Measurements from ENCODE around the gene CAMSAP1. TPM values are rescaled to one million over a fixed set of nuclear protein-coding genes. Genes with fewer than 3 reads are reported as not detected.

The CAMSAP1 gene
- total and polyA plus RNA-seq, 2 donors (not counting 1 experiment from before 2014, with no cell fraction given), result 5.0 to 18.8 TPM

DNA sequence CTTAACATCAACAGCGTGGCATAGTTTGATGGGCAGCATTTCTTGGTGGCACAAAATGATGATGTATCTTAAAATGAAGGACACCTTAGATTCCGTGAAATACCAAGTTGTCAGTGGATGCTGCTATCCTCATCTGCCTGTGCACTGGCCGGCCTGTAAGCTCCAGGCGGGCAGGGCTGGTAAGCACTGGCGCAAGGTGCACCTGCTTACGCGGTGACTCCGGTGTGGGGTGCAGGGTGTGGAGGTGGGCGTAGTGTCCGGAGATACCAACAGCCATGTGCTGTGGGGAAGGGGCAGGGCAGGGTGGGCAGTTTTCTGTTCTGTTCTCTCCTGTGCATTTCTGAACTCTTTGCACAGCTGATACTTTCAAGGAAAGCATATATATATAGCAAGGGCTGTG lies 103.9 kb downstream of the CAMSAP1 start:
- Histone ChIP-seq H3K79me2 (ENCODE audit: control insufficient read depth, insufficient read depth, low read length) (no peaks in the 10 kb centered on the region), H4K20me1 (ENCODE audit: control insufficient read depth, extremely low read depth, insufficient read depth, low read length) (no peaks in the 10 kb centered on the region), H2AFZ (ENCODE audit: low read length) (no peak overlapping the region), H3K4me1 (ENCODE audit: control insufficient read depth, extremely low read depth, insufficient read depth, low read length) (peaks cover 2% of the 10 kb centered on the region), H3K4me2 (ENCODE audit: extremely low read depth, insufficient read depth, low read length) (no peak overlapping the region), H3K4me3 (replicated peaks in 1 of 4; ENCODE audit: control extremely low read depth in 1 of 4, insufficient read depth in 1 of 4, low read depth in 3 of 4, low read length in 4 of 4) (no peak overlapping the region), H3K36me3 (ENCODE audit: control insufficient read depth, insufficient read depth, low read length) (no peaks in the 10 kb centered on the region), H3K27me3 (ENCODE audit: control insufficient read depth, insufficient read depth, low read length) (no peaks in the 10 kb centered on the region), H3K9ac (ENCODE audit: insufficient read depth, low read length) (no peak overlapping the region), H3K27ac (ENCODE audit: insufficient read depth, low read length) (no peak overlapping the region), H3K9me3 (ENCODE audit: control insufficient read depth, insufficient read depth, low read depth, low read length) (no peaks in the 10 kb centered on the region)
- DNase-seq (ENCODE audit: low read depth in 2 of 2), result no peak
- TF ChIP-seq, protein P1, sequence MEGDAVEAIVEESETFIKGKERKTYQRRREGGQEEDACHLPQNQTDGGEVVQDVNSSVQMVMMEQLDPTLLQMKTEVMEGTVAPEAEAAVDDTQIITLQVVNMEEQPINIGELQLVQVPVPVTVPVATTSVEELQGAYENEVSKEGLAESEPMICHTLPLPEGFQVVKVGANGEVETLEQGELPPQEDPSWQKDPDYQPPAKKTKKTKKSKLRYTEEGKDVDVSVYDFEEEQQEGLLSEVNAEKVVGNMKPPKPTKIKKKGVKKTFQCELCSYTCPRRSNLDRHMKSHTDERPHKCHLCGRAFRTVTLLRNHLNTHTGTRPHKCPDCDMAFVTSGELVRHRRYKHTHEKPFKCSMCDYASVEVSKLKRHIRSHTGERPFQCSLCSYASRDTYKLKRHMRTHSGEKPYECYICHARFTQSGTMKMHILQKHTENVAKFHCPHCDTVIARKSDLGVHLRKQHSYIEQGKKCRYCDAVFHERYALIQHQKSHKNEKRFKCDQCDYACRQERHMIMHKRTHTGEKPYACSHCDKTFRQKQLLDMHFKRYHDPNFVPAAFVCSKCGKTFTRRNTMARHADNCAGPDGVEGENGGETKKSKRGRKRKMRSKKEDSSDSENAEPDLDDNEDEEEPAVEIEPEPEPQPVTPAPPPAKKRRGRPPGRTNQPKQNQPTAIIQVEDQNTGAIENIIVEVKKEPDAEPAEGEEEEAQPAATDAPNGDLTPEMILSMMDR (conservative IDR thresholded peaks at IDR 0.05 in 1 of 2, IDR thresholded peaks at IDR 0.05 in 1 of 2; ENCODE audit: low read depth in 1 of 2, low read length in 2 of 2), result no peak
- no peak for TF ChIP-seq EZH2 (IDR thresholded peaks at IDR 0.05; ENCODE audit: low read length, missing control alignments)

DNA sequence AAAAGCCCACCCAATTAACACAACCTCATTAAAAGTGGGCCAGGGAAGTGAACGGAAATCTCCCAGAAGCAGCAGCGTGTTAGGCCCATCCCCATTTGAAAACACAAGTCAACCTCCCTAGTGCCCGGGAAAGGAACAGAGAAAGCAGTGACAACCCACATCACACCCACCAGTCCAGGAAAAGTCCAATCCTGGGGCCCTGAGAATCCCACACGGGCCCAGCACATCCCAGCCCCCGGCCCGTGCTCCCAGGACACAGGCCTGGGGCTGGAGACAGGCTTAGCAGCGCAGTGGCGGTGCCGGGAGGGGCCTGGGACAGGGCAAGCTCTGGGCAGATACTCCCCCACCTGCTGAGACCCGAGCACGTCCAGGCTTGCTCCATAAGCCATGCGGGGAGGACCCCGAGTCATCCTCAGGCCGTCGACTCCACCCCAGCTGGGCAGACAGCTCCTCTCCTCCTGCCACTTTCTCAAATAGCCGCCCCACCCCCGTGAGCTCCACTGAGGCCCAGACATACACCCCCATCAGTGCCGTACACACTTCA lies 104.4 kb downstream of the CAMSAP1 start:
- H3K4me1 ChIP-seq (ENCODE audit: control insufficient read depth, extremely low read depth, insufficient read depth, low read length), result peaks cover 2% of the 10 kb centered on the region
- no peaks in the 10 kb centered on the region for H3K79me2 ChIP-seq (ENCODE audit: control insufficient read depth, insufficient read depth, low read length)
- no peaks in the 10 kb centered on the region for H3K36me3 ChIP-seq (ENCODE audit: control insufficient read depth, insufficient read depth, low read length)
- no peaks in the 10 kb centered on the region for H3K9me3 ChIP-seq (ENCODE audit: control insufficient read depth, insufficient read depth, low read depth, low read length)
- no peak overlapping the region for H3K4me3 ChIP-seq (replicated peaks in 1 of 4; ENCODE audit: control extremely low read depth in 1 of 4, insufficient read depth in 1 of 4, low read depth in 3 of 4, low read length in 4 of 4)
- H2AFZ ChIP-seq (ENCODE audit: low read length), result no peak overlapping the region
- H3K9ac ChIP-seq (ENCODE audit: insufficient read depth, low read length), result no peak overlapping the region
- H3K27me3 ChIP-seq (ENCODE audit: control insufficient read depth, insufficient read depth, low read length), result no peaks in the 10 kb centered on the region
- H4K20me1 ChIP-seq (ENCODE audit: control insufficient read depth, extremely low read depth, insufficient read depth, low read length), result no peaks in the 10 kb centered on the region
- TF ChIP-seq EZH2 (IDR thresholded peaks at IDR 0.05; ENCODE audit: low read length, missing control alignments), result no peak
- TF ChIP-seq, protein P1 (conservative IDR thresholded peaks at IDR 0.05 in 1 of 2, IDR thresholded peaks at IDR 0.05 in 1 of 2; ENCODE audit: low read depth in 1 of 2, low read length in 2 of 2), result no peak
- H3K27ac ChIP-seq (ENCODE audit: insufficient read depth, low read length), result no peak overlapping the region
- no peak for DNase-seq (ENCODE audit: low read depth in 2 of 2)
- no peak overlapping the region for H3K4me2 ChIP-seq (ENCODE audit: extremely low read depth, insufficient read depth, low read length)

DNA sequence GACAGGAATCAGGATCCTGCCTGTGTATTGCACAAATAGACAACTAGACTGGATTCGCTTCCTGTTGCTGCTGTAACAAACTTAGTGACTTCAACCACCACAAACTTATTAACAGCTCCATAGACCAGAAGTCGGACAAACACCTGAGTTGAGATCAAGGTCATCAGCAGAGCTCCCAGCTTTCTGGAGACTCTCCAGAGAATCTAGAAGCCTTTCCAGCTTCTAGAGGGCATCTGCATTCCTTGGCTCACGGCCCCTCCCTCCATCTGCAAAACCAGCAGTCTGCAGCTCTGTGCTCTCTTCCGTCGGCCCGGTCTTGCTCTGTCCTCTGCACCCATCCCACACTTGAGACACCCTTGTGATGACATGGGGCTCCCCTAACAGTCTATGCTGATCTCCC lies 106.3 kb downstream of the CAMSAP1 start:
- TF ChIP-seq EZH2 (IDR thresholded peaks at IDR 0.05; ENCODE audit: low read length, missing control alignments), result no peak
- TF ChIP-seq, protein P1 (conservative IDR thresholded peaks at IDR 0.05 in 1 of 2, IDR thresholded peaks at IDR 0.05 in 1 of 2; ENCODE audit: low read depth in 1 of 2, low read length in 2 of 2), result no peak
- Histone ChIP-seq H3K27me3 (ENCODE audit: control insufficient read depth, insufficient read depth, low read length) (no peaks in the 10 kb centered on the region), H3K27ac (ENCODE audit: insufficient read depth, low read length) (no peak overlapping the region), H4K20me1 (ENCODE audit: control insufficient read depth, extremely low read depth, insufficient read depth, low read length) (no peaks in the 10 kb centered on the region), H2AFZ (ENCODE audit: low read length) (no peak overlapping the region), H3K4me2 (ENCODE audit: extremely low read depth, insufficient read depth, low read length) (no peak overlapping the region), H3K36me3 (ENCODE audit: control insufficient read depth, insufficient read depth, low read length) (no peaks in the 10 kb centered on the region), H3K79me2 (ENCODE audit: control insufficient read depth, insufficient read depth, low read length) (no peaks in the 10 kb centered on the region), H3K4me1 (ENCODE audit: control insufficient read depth, extremely low read depth, insufficient read depth, low read length) (peaks cover 2% of the 10 kb centered on the region), H3K4me3 (replicated peaks in 1 of 4; ENCODE audit: control extremely low read depth in 1 of 4, insufficient read depth in 1 of 4, low read depth in 3 of 4, low read length in 4 of 4) (no peak overlapping the region), H3K9me3 (ENCODE audit: control insufficient read depth, insufficient read depth, low read depth, low read length) (no peaks in the 10 kb centered on the region), H3K9ac (ENCODE audit: insufficient read depth, low read length) (no peak overlapping the region)
- DNase-seq (ENCODE audit: low read depth in 2 of 2), result no peak
